Measurements from ENCODE around the gene ZNF101.

Gene ZNF101

GRCh38 chr19:19642506-19643157 is 26.0 kb upstream of the ZNF101 start:
- DNase-seq = peak; percentile 52

- peak; percentile 93 for DNase-seq
Observed at GRCh38 chr19:19643158-19644053, 25.2 kb upstream of the ZNF101 start, which contains the start of gene GMIP. TSS of gene GMIP (minus strand) at chr19:19643657. CDS start at chr19:19643529, 128 bp downstream.

GRCh38 chr19:19644054-19644388 is 24.6 kb upstream of the ZNF101 start:
- DNase-seq = no peak

- DNase-seq = no peak
Observed at GRCh38 chr19:19645233-19645870, 23.3 kb upstream of the ZNF101 start.

- no peak for DNase-seq
Observed at GRCh38 chr19:19647037-19647835, 21.4 kb upstream of the ZNF101 start.

GRCh38 chr19:19649155-19649554 is 19.5 kb upstream of the ZNF101 start:
- DNase-seq = no peak

- DNase-seq = no peak
Observed at GRCh38 chr19:19649580-19649995, 19.1 kb upstream of the ZNF101 start.

- DNase-seq = no peak
Observed at GRCh38 chr19:19650331-19650730, 18.3 kb upstream of the ZNF101 start.

GRCh38 chr19:19651076-19651475 is 17.6 kb upstream of the ZNF101 start:
- no peak for DNase-seq

- no peak for DNase-seq
Observed at GRCh38 chr19:19652482-19653295, 15.9 kb upstream of the ZNF101 start.

- no peak for DNase-seq
Observed at GRCh38 chr19:19653597-19654147, 15.0 kb upstream of the ZNF101 start.

GRCh38 chr19:19654441-19654840 is 14.2 kb upstream of the ZNF101 start:
- no peak for DNase-seq

- DNase-seq = no peak
Observed at GRCh38 chr19:19655051-19655594, 13.5 kb upstream of the ZNF101 start.

- DNase-seq = no peak
Observed at GRCh38 chr19:19655641-19656343, 12.8 kb upstream of the ZNF101 start.

GRCh38 chr19:19656451-19657396 is 11.9 kb upstream of the ZNF101 start:
- no peak for DNase-seq

- DNase-seq = no peak
Observed at GRCh38 chr19:19657397-19657783, 11.2 kb upstream of the ZNF101 start.

- DNase-seq = no peak
Observed at GRCh38 chr19:19659646-19660245, 8.9 kb upstream of the ZNF101 start.

GRCh38 chr19:19661141-19661674 is 7.4 kb upstream of the ZNF101 start:
- DNase-seq = no peak

Measured in CD4-positive, alpha-beta T cell treated with Interleukin-6 for 4 hours (primary cell).